Lower lobe of right lung (tissue), 2 donors: Measurements from ENCODE around the gene NRIP2. TPM values are rescaled to one million over a fixed set of nuclear protein-coding genes. Genes with fewer than 3 reads are reported as not detected.

Experiments used
- ATAC-seq, 2 donors: fragments of 200-7000 bp; cut with Tn5 transposase; one replicate each; pipeline ENCODE4 v1.9.1; 2020 to 2022; ENCODE audit warnings: mild to moderate bottlenecking in 2 of 2, moderate library complexity in 2 of 2
- DNase-seq: peaks from one replicate; pipeline ENCODE4 v3.0.0-alpha.2; 2020
- H3K27ac ChIP-seq: fragments of 200-600 bp; one replicate; pipeline ENCODE4 v1.8.0; 2022
- H3K27me3 ChIP-seq: fragments of 200-600 bp; one replicate; pipeline ENCODE4 v1.8.0; 2022; ENCODE audit warnings: low read depth
- H3K36me3 ChIP-seq: fragments of 200-600 bp; one replicate; pipeline ENCODE4 v1.8.0; 2022; ENCODE audit warnings: mild to moderate bottlenecking
- H3K4me1 ChIP-seq: fragments of 200-600 bp; one replicate; pipeline ENCODE4 v1.8.0; 2022
- H3K4me3 ChIP-seq: fragments of 200-600 bp; one replicate; pipeline ENCODE4 v1.8.0; 2022; ENCODE audit warnings: mild to moderate bottlenecking
- H3K9me3 ChIP-seq: fragments of 200-600 bp; one replicate; pipeline ENCODE4 v1.8.0; 2022
- intact Hi-C: fragments of 100-400 bp; cut with DNase I; formaldehyde crosslinking; loops from one replicate; pipeline ENCODE4 v1.11.0; 2022
- total RNA-seq: library from RNA; stranded (reverse); fragmentation: NEBNext Ultra II Directional; extraction: Animal tissue kit (Norgen Biotek cat#: 25700); gene quantifications from one replicate; pipeline ENCODE4 v1.2.1, GENCODE V29; 2021
- TF ChIP-seq, protein P1 (sequence below): fragments of 200-600 bp; IDR thresholded peaks from one replicate; pipeline ENCODE4 v1.8.0; 2022; ENCODE audit warnings: antibody characterized with exemption, mild to moderate bottlenecking
- donor health status: DM: no; HTN: yes; CAD: no; lungs with severe emphysema.

The NRIP2 gene
- total RNA-seq, 1 donor from 2014 or later, result 0.77 TPM

DNA sequence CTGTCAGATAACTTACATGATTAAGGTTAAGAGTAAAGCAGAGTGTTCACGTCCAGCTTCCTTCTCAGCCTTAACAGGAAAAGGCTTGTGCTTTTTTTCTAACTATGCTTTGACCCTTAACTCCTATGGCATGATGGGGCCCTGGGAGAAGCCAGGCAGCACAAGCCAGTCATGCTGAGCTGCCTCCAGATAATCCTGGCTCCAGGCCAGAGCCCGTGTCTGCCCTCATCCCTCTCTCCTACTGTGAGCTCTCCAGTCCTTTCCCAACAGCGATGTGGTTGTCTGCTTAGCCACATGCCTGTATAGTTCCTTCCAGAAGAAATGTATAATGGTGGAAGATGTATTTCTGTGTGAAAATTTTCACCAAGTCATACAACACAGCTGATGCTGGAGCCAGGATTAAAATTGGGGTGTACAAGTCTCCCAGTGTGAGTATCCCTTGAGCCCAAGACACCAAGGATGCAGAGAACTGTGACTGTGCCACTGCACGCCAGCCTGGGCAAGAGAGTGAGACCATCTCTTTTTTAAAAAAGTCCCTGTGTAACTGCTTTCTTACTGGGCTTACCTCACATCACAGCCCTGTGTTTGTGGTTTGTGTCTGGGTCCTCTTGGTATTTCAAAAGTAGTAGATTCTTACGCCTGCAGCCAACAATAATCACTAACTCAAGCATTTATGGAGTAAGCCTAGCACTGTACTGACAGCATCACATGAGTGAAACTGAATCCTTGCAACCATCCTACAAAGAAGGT, 30.3 kb downstream of the NRIP2 start:
- Histone ChIP-seq H3K4me3 (no peak overlapping the region), H3K36me3 (peaks cover 63% of the 10 kb centered on the region), H3K9me3 (no peaks in the 10 kb centered on the region), H3K27ac (no peak overlapping the region), H3K27me3 (no peaks in the 10 kb centered on the region), H3K4me1 (no peaks in the 10 kb centered on the region)
- no peak for ATAC-seq
- DNase-seq, result no peak
- TF ChIP-seq, protein P1, sequence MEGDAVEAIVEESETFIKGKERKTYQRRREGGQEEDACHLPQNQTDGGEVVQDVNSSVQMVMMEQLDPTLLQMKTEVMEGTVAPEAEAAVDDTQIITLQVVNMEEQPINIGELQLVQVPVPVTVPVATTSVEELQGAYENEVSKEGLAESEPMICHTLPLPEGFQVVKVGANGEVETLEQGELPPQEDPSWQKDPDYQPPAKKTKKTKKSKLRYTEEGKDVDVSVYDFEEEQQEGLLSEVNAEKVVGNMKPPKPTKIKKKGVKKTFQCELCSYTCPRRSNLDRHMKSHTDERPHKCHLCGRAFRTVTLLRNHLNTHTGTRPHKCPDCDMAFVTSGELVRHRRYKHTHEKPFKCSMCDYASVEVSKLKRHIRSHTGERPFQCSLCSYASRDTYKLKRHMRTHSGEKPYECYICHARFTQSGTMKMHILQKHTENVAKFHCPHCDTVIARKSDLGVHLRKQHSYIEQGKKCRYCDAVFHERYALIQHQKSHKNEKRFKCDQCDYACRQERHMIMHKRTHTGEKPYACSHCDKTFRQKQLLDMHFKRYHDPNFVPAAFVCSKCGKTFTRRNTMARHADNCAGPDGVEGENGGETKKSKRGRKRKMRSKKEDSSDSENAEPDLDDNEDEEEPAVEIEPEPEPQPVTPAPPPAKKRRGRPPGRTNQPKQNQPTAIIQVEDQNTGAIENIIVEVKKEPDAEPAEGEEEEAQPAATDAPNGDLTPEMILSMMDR, result no peak
- intact Hi-C loops, result no loop called here

DNA sequence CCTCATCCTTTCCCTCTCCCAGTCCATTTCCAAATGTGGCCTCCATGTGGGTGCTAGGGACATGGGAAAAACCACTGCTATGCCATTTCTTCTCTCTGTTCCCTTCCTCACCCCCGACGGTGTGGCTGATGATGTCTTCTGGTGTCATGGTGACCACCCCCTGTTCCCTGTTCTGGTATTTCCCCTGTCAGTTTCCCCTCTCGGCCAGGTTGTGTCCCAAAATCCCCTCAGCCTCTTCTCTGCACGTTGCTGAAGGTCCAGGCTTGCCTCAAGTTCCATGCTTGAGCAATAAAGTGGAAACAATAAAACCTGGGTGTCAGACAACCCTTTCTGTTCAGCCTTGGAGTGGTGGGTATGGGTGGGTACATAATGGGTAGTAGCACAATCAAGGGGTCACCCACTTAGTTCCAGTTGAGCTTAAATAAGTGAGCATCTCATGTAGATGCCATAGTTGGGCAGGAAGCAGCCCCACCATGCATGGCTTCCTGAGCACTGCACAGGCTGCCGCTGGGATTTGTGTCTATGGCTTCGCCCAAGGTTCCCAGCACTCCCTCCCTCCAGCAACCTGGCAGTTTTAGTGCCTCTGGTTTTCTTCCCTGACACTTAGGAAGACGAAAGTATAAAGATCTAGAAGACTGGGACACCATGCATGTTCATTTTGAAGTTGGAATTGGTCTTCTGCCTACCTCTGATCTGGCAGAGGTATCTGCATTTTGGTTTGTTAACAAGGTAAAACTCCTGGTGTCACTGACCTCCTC, 31.0 kb downstream of the NRIP2 start:
- ATAC-seq, result no peak
- no peaks in the 10 kb centered on the region for H3K4me1 ChIP-seq
- no peaks in the 10 kb centered on the region for H3K27me3 ChIP-seq
- no peaks in the 10 kb centered on the region for H3K9me3 ChIP-seq
- intact Hi-C loops, result no loop called here
- H3K27ac ChIP-seq, result no peak overlapping the region
- TF ChIP-seq, protein P1, result no peak
- peaks cover 71% of the 10 kb centered on the region for H3K36me3 ChIP-seq
- H3K4me3 ChIP-seq, result no peak overlapping the region
- DNase-seq, result no peak

DNA sequence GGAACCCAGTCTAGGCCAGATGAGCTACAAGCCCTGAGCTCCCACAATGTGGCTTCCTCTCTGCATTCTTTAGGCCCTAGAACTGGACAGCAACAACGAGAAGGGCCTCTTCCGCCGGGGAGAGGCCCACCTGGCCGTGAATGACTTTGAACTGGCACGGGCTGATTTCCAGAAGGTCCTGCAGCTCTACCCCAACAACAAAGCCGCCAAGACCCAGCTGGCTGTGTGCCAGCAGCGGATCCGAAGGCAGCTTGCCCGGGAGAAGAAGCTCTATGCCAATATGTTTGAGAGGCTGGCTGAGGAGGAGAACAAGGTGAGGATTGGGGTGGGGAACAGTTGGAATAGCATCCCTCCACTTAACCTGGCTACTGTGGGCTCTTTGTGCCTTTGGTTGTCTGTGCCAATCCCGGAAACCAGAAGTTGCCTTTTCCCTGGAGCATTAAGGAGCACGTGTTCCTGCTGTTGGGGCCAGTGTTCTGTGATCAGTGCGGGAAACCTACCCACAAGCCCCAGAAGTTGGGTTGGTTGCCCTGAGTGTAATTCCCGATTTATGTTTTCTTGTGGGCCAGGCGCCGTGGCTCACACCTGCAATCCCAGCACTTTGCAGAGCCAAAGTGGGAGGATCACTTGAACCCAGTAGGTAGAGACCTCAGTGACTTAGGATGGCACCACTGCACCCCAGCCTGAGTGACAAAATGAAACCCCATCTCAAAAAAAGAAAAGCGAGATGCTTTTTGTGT, 33.6 kb downstream of the NRIP2 start:
- Histone ChIP-seq H3K27ac (no peak overlapping the region), H3K4me1 (peaks cover 19% of the 10 kb centered on the region), H3K36me3 (peaks cover 88% of the 10 kb centered on the region), H3K9me3 (no peaks in the 10 kb centered on the region), H3K4me3 (no peak overlapping the region), H3K27me3 (no peaks in the 10 kb centered on the region)
- intact Hi-C loops, result no loop called here
- ATAC-seq, result no peak
- DNase-seq, result no peak
- TF ChIP-seq, protein P1, result no peak

DNA sequence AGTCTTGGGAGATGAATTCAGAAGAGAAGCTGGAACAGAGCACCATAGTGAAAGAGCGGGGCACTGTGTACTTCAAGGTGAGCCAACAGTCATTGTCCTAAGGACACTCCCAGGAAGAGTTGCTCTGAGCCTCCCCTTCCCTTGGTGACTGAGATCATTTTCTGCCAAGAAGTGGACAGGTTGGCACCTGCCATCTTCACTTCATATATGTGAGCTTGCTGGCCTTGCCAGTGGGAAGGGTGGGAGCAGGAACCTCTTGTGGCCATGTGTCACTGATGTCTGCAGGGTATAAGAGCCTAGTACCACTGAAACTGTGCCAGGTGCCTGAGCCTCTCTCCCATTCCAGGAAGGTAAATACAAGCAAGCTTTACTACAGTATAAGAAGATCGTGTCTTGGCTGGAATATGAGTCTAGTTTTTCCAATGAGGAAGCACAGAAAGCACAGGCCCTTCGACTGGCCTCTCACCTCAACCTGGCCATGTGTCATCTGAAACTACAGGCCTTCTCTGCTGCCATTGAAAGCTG, 34.7 kb downstream of the NRIP2 start:
- ATAC-seq, result no peak
- no peak for DNase-seq
- intact Hi-C loops, result no loop called here
- Histone ChIP-seq H3K27ac (no peak overlapping the region), H3K9me3 (no peaks in the 10 kb centered on the region), H3K4me3 (no peak overlapping the region), H3K4me1 (peaks cover 22% of the 10 kb centered on the region), H3K36me3 (peaks cover 80% of the 10 kb centered on the region), H3K27me3 (no peaks in the 10 kb centered on the region)
- TF ChIP-seq, protein P1, result no peak

DNA sequence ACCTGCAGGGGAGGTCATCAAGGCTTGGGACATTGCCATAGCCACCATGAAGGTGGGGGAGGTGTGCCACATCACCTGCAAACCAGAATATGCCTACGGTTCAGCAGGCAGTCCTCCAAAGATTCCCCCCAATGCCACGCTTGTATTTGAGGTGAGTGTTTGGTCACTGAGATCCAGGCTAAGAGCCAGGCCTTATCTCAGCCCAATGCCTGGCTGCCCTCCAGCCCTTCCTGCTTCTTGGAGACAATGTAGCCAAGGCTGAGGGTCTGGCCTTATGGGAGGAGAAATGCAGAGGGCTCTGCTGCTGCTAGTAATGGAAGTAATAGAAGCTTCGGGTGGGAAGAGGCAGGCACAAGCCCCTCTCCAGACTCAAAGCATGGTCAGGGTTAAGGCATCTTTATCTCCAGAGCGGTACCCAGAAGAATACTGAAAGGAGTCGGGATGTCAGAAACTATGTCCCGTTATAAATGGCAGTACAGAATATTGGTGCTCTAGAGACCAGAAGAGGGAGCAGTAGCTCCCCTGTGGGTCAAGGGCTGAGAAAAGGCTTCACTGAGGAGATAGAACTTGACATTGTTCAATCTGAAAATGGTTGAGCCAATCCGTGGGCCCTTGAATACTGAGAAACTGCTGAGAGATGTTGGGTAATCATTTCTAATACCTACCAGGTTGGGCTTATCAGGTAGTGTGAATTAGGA, 37.0 kb downstream of the NRIP2 start:
- Histone ChIP-seq H3K36me3 (peaks cover 58% of the 10 kb centered on the region), H3K27me3 (no peaks in the 10 kb centered on the region), H3K4me1 (peaks cover 29% of the 10 kb centered on the region), H3K9me3 (no peaks in the 10 kb centered on the region), H3K27ac (no peak overlapping the region), H3K4me3 (no peak overlapping the region)
- intact Hi-C loops, result no loop called here
- TF ChIP-seq, protein P1, result no peak
- ATAC-seq (no peak), DNase-seq (no peak)
